Neural cell (in vitro differentiated cells): ENCODE measurements around the gene PDCD4.

Source experiments
- EP300 ChIP-seq: fragments of 450-650 bp; conservative IDR thresholded peaks from 2 replicates; pipeline ENCODE4 v1.6.1; 2014; ENCODE audit warnings: antibody characterized with exemption, mild to moderate bottlenecking, moderate library complexity; ENCODE audit not compliant: poor library complexity, severe bottlenecking
- POLR2AphosphoS5 ChIP-seq: IDR thresholded peaks from 2 replicates; pipeline ENCODE4 v1.6.1; 2012

- TF ChIP-seq EP300: no peak
- no peak for TF ChIP-seq POLR2AphosphoS5
These were observed 5.8 kb upstream of the PDCD4 start for GRCh38 chr10:110865809-110866482.
